Measurements from ENCODE around the gene USP12.
"Not testable (repeated sequence)": the region's sequence is repeated elsewhere in the genome, so short reads cannot be mapped to it uniquely, and the experiment has no call there.

Gene USP12

GRCh38 chr13:27149702-27150101 is 21.9 kb downstream of the USP12 start:
- DNase-seq, result no peak
- Mint-ChIP-seq H3K27ac (peak overlapping the region; percentile 55), H3K4me1 (ENCODE audit: low read depth) (peaks cover 81% of the 10 kb centered on the region), H3K27me3 (no peaks in the 10 kb centered on the region), H3K4me3 (no peak overlapping the region), H3K36me3 (ENCODE audit: low read depth) (peaks cover 39% of the 10 kb centered on the region), H3K9me3 (peaks cover 2% of the 10 kb centered on the region)

GRCh38 chr13:27148900-27149299 is 22.7 kb downstream of the USP12 start:
- Mint-ChIP-seq H3K4me1 (ENCODE audit: low read depth) (peaks cover 76% of the 10 kb centered on the region), H3K4me3 (no peak overlapping the region), H3K36me3 (ENCODE audit: low read depth) (peaks cover 34% of the 10 kb centered on the region), H3K9me3 (peaks cover 2% of the 10 kb centered on the region), H3K27me3 (no peaks in the 10 kb centered on the region), H3K27ac (peak overlapping the region; percentile 82)
- no peak for DNase-seq

GRCh38 chr13:27147530-27148170 is 24.0 kb downstream of the USP12 start:
- no peak for DNase-seq
- H3K4me1 Mint-ChIP-seq (ENCODE audit: low read depth), result peaks cover 77% of the 10 kb centered on the region

GRCh38 chr13:27141746-27142145 is 29.9 kb downstream of the USP12 start:
- Mint-ChIP-seq H3K9me3 (peaks cover 4% of the 10 kb centered on the region), H3K27me3 (no peaks in the 10 kb centered on the region), H3K27ac (peak overlapping the region; percentile 44), H3K36me3 (ENCODE audit: low read depth) (peaks cover 54% of the 10 kb centered on the region), H3K4me3 (no peak overlapping the region), H3K4me1 (ENCODE audit: low read depth) (peaks cover 72% of the 10 kb centered on the region)
- no peak for DNase-seq

More at GRCh38 chr13:27147530-27148170, 24.0 kb downstream of the USP12 start:
- Mint-ChIP-seq H3K4me3 (peak overlapping the region; percentile 71), H3K27ac (peak overlapping the region; percentile 98), H3K9me3 (no peaks in the 10 kb centered on the region), H3K36me3 (ENCODE audit: low read depth) (peaks cover 37% of the 10 kb centered on the region), H3K27me3 (no peaks in the 10 kb centered on the region)

- H3K36me3 Mint-ChIP-seq (ENCODE audit: low read depth), result peaks cover 51% of the 10 kb centered on the region
- not testable (repeated sequence) for H3K9me3 Mint-ChIP-seq, H3K27me3 Mint-ChIP-seq, H3K27ac Mint-ChIP-seq, DNase-seq, H3K4me3 Mint-ChIP-seq
- H3K4me1 Mint-ChIP-seq (ENCODE audit: low read depth), result peaks cover 69% of the 10 kb centered on the region
Observed at GRCh38 chr13:27141159-27141558, 30.5 kb downstream of the USP12 start.

- Mint-ChIP-seq H3K36me3 (ENCODE audit: low read depth) (peaks cover 45% of the 10 kb centered on the region), H3K4me3 (no peak overlapping the region), H3K27ac (no peak overlapping the region), H3K4me1 (ENCODE audit: low read depth) (peaks cover 66% of the 10 kb centered on the region), H3K27me3 (no peaks in the 10 kb centered on the region), H3K9me3 (peaks cover 4% of the 10 kb centered on the region)
- DNase-seq, result no peak
Observed at GRCh38 chr13:27140060-27140459, 31.6 kb downstream of the USP12 start.

GRCh38 chr13:27139565-27139964 is 32.0 kb downstream of the USP12 start:
- H3K27ac Mint-ChIP-seq, result no peak overlapping the region

GRCh38 chr13:27138457-27139093 is 33.0 kb downstream of the USP12 start:
- Mint-ChIP-seq H3K4me3 (no peak overlapping the region), H3K36me3 (ENCODE audit: low read depth) (peaks cover 46% of the 10 kb centered on the region), H3K9me3 (peaks cover 4% of the 10 kb centered on the region), H3K27ac (no peak overlapping the region), H3K4me1 (ENCODE audit: low read depth) (peaks cover 75% of the 10 kb centered on the region), H3K27me3 (no peaks in the 10 kb centered on the region)
- no peak for DNase-seq

More at GRCh38 chr13:27139565-27139964, 32.0 kb downstream of the USP12 start:
- H3K9me3 Mint-ChIP-seq, result peaks cover 4% of the 10 kb centered on the region
- H3K4me1 Mint-ChIP-seq (ENCODE audit: low read depth), result peaks cover 69% of the 10 kb centered on the region
- peaks cover 44% of the 10 kb centered on the region for H3K36me3 Mint-ChIP-seq (ENCODE audit: low read depth)
- DNase-seq, result no peak
- no peak overlapping the region for H3K4me3 Mint-ChIP-seq
- no peaks in the 10 kb centered on the region for H3K27me3 Mint-ChIP-seq

- Mint-ChIP-seq H3K4me1 (ENCODE audit: low read depth) (peaks cover 78% of the 10 kb centered on the region), H3K9me3 (peaks cover 4% of the 10 kb centered on the region), H3K27me3 (no peaks in the 10 kb centered on the region), H3K27ac (peak overlapping the region; percentile 10), H3K4me3 (no peak overlapping the region), H3K36me3 (ENCODE audit: low read depth) (peaks cover 40% of the 10 kb centered on the region)
- no peak for DNase-seq
Observed at GRCh38 chr13:27137759-27138158, 33.9 kb downstream of the USP12 start.

- peak overlapping the region; percentile 83 for H3K27ac Mint-ChIP-seq
- no peak for DNase-seq
- peaks cover 32% of the 10 kb centered on the region for H3K36me3 Mint-ChIP-seq (ENCODE audit: low read depth)
- H3K4me1 Mint-ChIP-seq (ENCODE audit: low read depth), result peaks cover 90% of the 10 kb centered on the region
- H3K9me3 Mint-ChIP-seq, result peaks cover 6% of the 10 kb centered on the region
- H3K4me3 Mint-ChIP-seq, result no peak overlapping the region
- no peaks in the 10 kb centered on the region for H3K27me3 Mint-ChIP-seq
Observed at GRCh38 chr13:27135023-27135422, 36.6 kb downstream of the USP12 start.

GRCh38 chr13:27133889-27134288 is 37.7 kb downstream of the USP12 start:
- Mint-ChIP-seq H3K4me3 (no peak overlapping the region), H3K27me3 (no peaks in the 10 kb centered on the region), H3K9me3 (peaks cover 6% of the 10 kb centered on the region), H3K27ac (peak overlapping the region; percentile 83), H3K36me3 (ENCODE audit: low read depth) (peaks cover 36% of the 10 kb centered on the region), H3K4me1 (ENCODE audit: low read depth) (peaks cover 91% of the 10 kb centered on the region)
- no peak for DNase-seq

GRCh38 chr13:27132538-27132937 is 39.1 kb downstream of the USP12 start:
- Mint-ChIP-seq H3K9me3 (peaks cover 6% of the 10 kb centered on the region), H3K27me3 (no peaks in the 10 kb centered on the region), H3K36me3 (ENCODE audit: low read depth) (peaks cover 39% of the 10 kb centered on the region), H3K27ac (peak overlapping the region; percentile 98), H3K4me3 (peak overlapping the region; percentile 55), H3K4me1 (ENCODE audit: low read depth) (peaks cover 91% of the 10 kb centered on the region)
- DNase-seq, result no peak

GRCh38 chr13:27131906-27132305 is 39.7 kb downstream of the USP12 start:
- peaks cover 91% of the 10 kb centered on the region for H3K4me1 Mint-ChIP-seq (ENCODE audit: low read depth)
- peaks cover 6% of the 10 kb centered on the region for H3K9me3 Mint-ChIP-seq
- peak overlapping the region; percentile 55 for H3K4me3 Mint-ChIP-seq
- peak overlapping the region; percentile 98 for H3K27ac Mint-ChIP-seq
- no peaks in the 10 kb centered on the region for H3K27me3 Mint-ChIP-seq
- peaks cover 44% of the 10 kb centered on the region for H3K36me3 Mint-ChIP-seq (ENCODE audit: low read depth)
- DNase-seq, result no peak

- Mint-ChIP-seq H3K27ac (peak overlapping the region; percentile 98), H3K4me1 (ENCODE audit: low read depth) (peaks cover 94% of the 10 kb centered on the region), H3K4me3 (peak overlapping the region; percentile 66), H3K27me3 (no peaks in the 10 kb centered on the region), H3K9me3 (peaks cover 6% of the 10 kb centered on the region), H3K36me3 (ENCODE audit: low read depth) (peaks cover 48% of the 10 kb centered on the region)
- peak; percentile 65 for DNase-seq
Observed at GRCh38 chr13:27130979-27131623, 40.5 kb downstream of the USP12 start.

All from activated T-cell treated with anti-CD3 and anti-CD28 coated beads, Interleukin-2, amount 50 U/mL, for 24 hours (primary cell).